NB4 (cell line): Measurements from ENCODE around the gene NGEF.

Experiments
- DNase-seq: peaks from one replicate; pipeline ENCODE4 v3.0.0; 2010; ENCODE audit warnings: low read depth
- H3K4me3 ChIP-seq: one replicate; pipeline ENCODE4 v1.5.1; 2011; ENCODE audit warnings: mild to moderate bottlenecking, low read depth, low read length, moderate library complexity
- CTCF ChIP-seq: IDR thresholded peaks from one replicate; pipeline ENCODE4 v1.5.1; 2012; ENCODE audit warnings: low read depth, low read length
- MAX ChIP-seq: IDR thresholded peaks from 2 replicates; pipeline ENCODE4 v1.6.1; 2011; ENCODE audit warnings: low read depth, low read length
- MYC ChIP-seq: IDR thresholded peaks from 2 replicates; pipeline ENCODE4 v1.6.1; 2011; ENCODE audit warnings: low read depth, low read length
- POLR2A ChIP-seq: IDR thresholded peaks from 2 replicates; pipeline ENCODE4 v1.6.1; 2011; ENCODE audit warnings: mild to moderate bottlenecking; ENCODE audit not compliant: insufficient read length; ENCODE audit errors: extremely low read depth

NGEF gene

GRCh38 chr2:232888839-232889529 lies 124.1 kb downstream of the NGEF start:
- H3K4me3 ChIP-seq = no peak overlapping the region
- DNase-seq = no peak
- TF ChIP-seq CTCF = no peak

GRCh38 chr2:232888099-232888836 lies 124.8 kb downstream of the NGEF start:
- DNase-seq = no peak
- no peak for TF ChIP-seq MAX
- H3K4me3 ChIP-seq = no peak overlapping the region

GRCh38 chr2:232887171-232887850 lies 125.7 kb downstream of the NGEF start:
- no peak for TF ChIP-seq MAX
- TF ChIP-seq CTCF = peak; percentile 16
- peak; percentile 28 for DNase-seq

GRCh38 chr2:232886632-232887031 lies 126.4 kb downstream of the NGEF start:
- H3K4me3 ChIP-seq = no peak overlapping the region
- TF ChIP-seq CTCF (no peak), POLR2A (no peak), MYC (no peak), MAX (no peak)
- no peak for DNase-seq

More at GRCh38 chr2:232887171-232887850, 125.7 kb downstream of the NGEF start:
- no peak overlapping the region for H3K4me3 ChIP-seq

- TF ChIP-seq MAX = no peak
- TF ChIP-seq CTCF = no peak
- no peak for TF ChIP-seq POLR2A
- no peak for TF ChIP-seq MYC
- H3K4me3 ChIP-seq = no peak overlapping the region
- DNase-seq = no peak
Observed at GRCh38 chr2:232886176-232886575, 126.9 kb downstream of the NGEF start.

- no peak for DNase-seq
- H3K4me3 ChIP-seq = no peak overlapping the region
- TF ChIP-seq POLR2A (no peak), MYC (no peak), MAX (no peak)
Observed at GRCh38 chr2:232885264-232885961, 127.6 kb downstream of the NGEF start.
